ENCODE results near the gene BAZ2B. TPM values are rescaled to one million over a fixed set of nuclear protein-coding genes. Genes with fewer than 3 reads are reported as not detected.

The BAZ2B gene
- polyA plus RNA-seq, 1 of the 3 experiments (the other 2 are of a cell fraction): 10.2 TPM

- H3F3A ChIP-seq (replicated peaks; ENCODE audit: insufficient read depth): peaks cover 4% of the 10 kb centered on the region
- no peaks in the 10 kb centered on the region for H3K9me2 ChIP-seq
- ChIA-PET CTCF (no interaction called here), POLR2A (no interaction called here)
- no peak overlapping the region for H3K4me3 ChIP-seq (ENCODE audit: low read depth in 2 of 2, low read length in 1 of 2)
- H3K4me1 ChIP-seq (ENCODE audit: control insufficient read depth in 1 of 2, insufficient read depth in 2 of 2, low read depth in 1 of 2, low read length in 1 of 2): no peaks in the 10 kb centered on the region; a peak in 1 of 4 replicates
- H3K79me2 ChIP-seq (ENCODE audit: insufficient read depth): no peaks in the 10 kb centered on the region; the same call in 1 of the 2 replicates
- no peak overlapping the region for H3K4me2 ChIP-seq
- no peaks in the 10 kb centered on the region for H3K36me3 ChIP-seq (replicated peaks in 1 of 2; ENCODE audit: control insufficient read depth in 1 of 2, insufficient read depth in 2 of 2, low read length in 1 of 2)
- no peak overlapping the region for H3K9ac ChIP-seq
- DNase-seq: no peak
- H4K20me1 ChIP-seq (ENCODE audit: insufficient read depth): no peaks in the 10 kb centered on the region
- TF ChIP-seq GABPA (IDR thresholded peaks at IDR 0.05; ENCODE audit: low read depth): no peak
- TF ChIP-seq FOXJ3 (CRISPR knock-in tag; IDR thresholded peaks at IDR 0.05): no peak
- TF ChIP-seq FOSL2 (IDR thresholded peaks at IDR 0.05; ENCODE audit: borderline replicate concordance, low read depth): no peak
- TF ChIP-seq NFIC (IDR thresholded peaks at IDR 0.05; ENCODE audit: borderline replicate concordance): no peak
- TF ChIP-seq REST (IDR thresholded peaks at IDR 0.05; ENCODE audit: low read depth, low read length): no peak
- TF ChIP-seq POLR2AphosphoS5 (IDR thresholded peaks at IDR 0.05; ENCODE audit: low read depth, low read length): no peak
- TF ChIP-seq, protein P1, sequence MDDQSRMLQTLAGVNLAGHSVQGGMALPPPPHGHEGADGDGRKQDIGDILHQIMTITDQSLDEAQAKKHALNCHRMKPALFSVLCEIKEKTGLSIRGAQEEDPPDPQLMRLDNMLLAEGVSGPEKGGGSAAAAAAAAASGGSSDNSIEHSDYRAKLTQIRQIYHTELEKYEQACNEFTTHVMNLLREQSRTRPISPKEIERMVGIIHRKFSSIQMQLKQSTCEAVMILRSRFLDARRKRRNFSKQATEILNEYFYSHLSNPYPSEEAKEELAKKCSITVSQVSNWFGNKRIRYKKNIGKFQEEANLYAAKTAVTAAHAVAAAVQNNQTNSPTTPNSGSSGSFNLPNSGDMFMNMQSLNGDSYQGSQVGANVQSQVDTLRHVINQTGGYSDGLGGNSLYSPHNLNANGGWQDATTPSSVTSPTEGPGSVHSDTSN (IDR thresholded peaks at IDR 0.05): no peak
- TF ChIP-seq EZH2phosphoT487 (IDR thresholded peaks at IDR 0.05; ENCODE audit: borderline replicate concordance, low read depth): no peak
- TF ChIP-seq TEAD4 (IDR thresholded peaks at IDR 0.05; ENCODE audit: borderline replicate concordance, insufficient read depth): no peak
- no peak for TF ChIP-seq RXRA (IDR thresholded peaks at IDR 0.05; ENCODE audit: borderline replicate concordance, low read depth)
- 95% methylated on average over 2 of the region's 2 CpGs for WGBS (ENCODE audit: low lambda C conversion rate)
- H3K27ac ChIP-seq (ENCODE audit: low read depth in 2 of 2, low read length in 1 of 2): no peak overlapping the region
- no peaks in the 10 kb centered on the region for H3K9me3 ChIP-seq
- no peaks in the 10 kb centered on the region for H3K27me3 ChIP-seq (ENCODE audit: insufficient read depth)
- H2AFZ ChIP-seq (ENCODE audit: low read depth): no peak overlapping the region
These were observed 6.6 kb upstream of the BAZ2B start for GRCh38 chr2:159622966-159623365.

DNA sequence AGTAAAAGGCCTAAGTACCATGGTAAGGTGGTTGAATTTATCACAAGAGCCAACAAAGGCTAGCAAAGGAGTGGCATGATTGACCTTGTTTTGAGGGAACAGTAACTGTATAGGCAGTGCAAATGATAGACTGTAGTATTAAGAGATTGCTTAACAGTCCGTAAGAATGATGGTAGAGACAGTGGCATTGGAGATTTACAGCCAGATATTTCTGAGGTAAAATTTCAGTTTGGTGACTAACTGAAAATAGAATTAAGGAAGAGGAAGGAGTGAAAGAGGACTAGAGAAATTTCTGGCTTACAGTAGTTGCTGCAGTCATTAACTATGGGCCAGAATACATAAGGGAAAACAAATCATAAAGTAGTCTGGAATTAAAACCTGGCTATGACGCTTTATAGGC lies 4.4 kb upstream of the BAZ2B start:
- ChIA-PET POLR2A (no interaction called here), CTCF (interaction anchor here (1.1 kb wide), 1 partner anchor 57 kb away, joined by 3 read pairs; no protein-coding TSS in a partner anchor)
- Histone ChIP-seq H3K9me3 (no peaks in the 10 kb centered on the region), H3K79me2 (ENCODE audit: insufficient read depth) (peaks cover 18% of the 10 kb centered on the region), H2AFZ (ENCODE audit: low read depth) (no peak overlapping the region), H3K36me3 (replicated peaks in 1 of 2; ENCODE audit: control insufficient read depth in 1 of 2, insufficient read depth in 2 of 2, low read length in 1 of 2) (no peaks in the 10 kb centered on the region), H3K27me3 (ENCODE audit: insufficient read depth) (no peaks in the 10 kb centered on the region), H3K4me2 (no peak overlapping the region), H3K27ac (ENCODE audit: low read depth in 2 of 2, low read length in 1 of 2) (no peak overlapping the region), H3K9me2 (no peaks in the 10 kb centered on the region), H4K20me1 (ENCODE audit: insufficient read depth) (no peaks in the 10 kb centered on the region), H3F3A (replicated peaks; ENCODE audit: insufficient read depth) (peaks cover 9% of the 10 kb centered on the region), H3K4me1 (ENCODE audit: control insufficient read depth in 1 of 2, insufficient read depth in 2 of 2, low read depth in 1 of 2, low read length in 1 of 2) (peaks cover 0 to 4% of the 10 kb centered on the region in 2 experiments; a peak in 1 of 4 replicates), H3K9ac (no peak overlapping the region), H3K4me3 (ENCODE audit: low read depth in 2 of 2, low read length in 1 of 2) (no peak overlapping the region)
- DNase-seq: no peak
- WGBS (ENCODE audit: low lambda C conversion rate): 93% methylated on average over 2 of the region's 2 CpGs
- no peak for TF ChIP-seq YY1 (IDR thresholded peaks at IDR 0.05; ENCODE audit: low read depth)
- no peak for TF ChIP-seq EZH2phosphoT487 (IDR thresholded peaks at IDR 0.05; ENCODE audit: borderline replicate concordance, low read depth)
- TF ChIP-seq CTCF (IDR thresholded peaks at IDR 0.05): no peak
- TF ChIP-seq REST (IDR thresholded peaks at IDR 0.05; ENCODE audit: low read depth, low read length): no peak
- TF ChIP-seq TEAD4 (IDR thresholded peaks at IDR 0.05; ENCODE audit: borderline replicate concordance, insufficient read depth): no peak
- TF ChIP-seq CHD2 (IDR thresholded peaks at IDR 0.05; ENCODE audit: low read length, partially characterized antibody): no peak
- TF ChIP-seq FOXJ3 (CRISPR knock-in tag; IDR thresholded peaks at IDR 0.05): no peak
- no peak for TF ChIP-seq RFX5 (IDR thresholded peaks at IDR 0.05; ENCODE audit: low read length)
- TF ChIP-seq EP300 (IDR thresholded peaks at IDR 0.05; ENCODE audit: borderline replicate concordance in 1 of 2, low read depth in 1 of 2, low read length in 1 of 2): no peak
- TF ChIP-seq ELF1 (IDR thresholded peaks at IDR 0.05): no peak
- TF ChIP-seq TAF1 (IDR thresholded peaks at IDR 0.05; ENCODE audit: borderline replicate concordance, low read depth, low read length): no peak
